H9 (cell line): Measurements from ENCODE around the gene OR13J1. TPM values are rescaled to one million over a fixed set of nuclear protein-coding genes. Genes with fewer than 3 reads are reported as not detected.

ENCODE experiments used
- DNase-seq: peaks from one replicate; pipeline ENCODE4 v3.0.0-alpha.2; 2017
- H2AFZ ChIP-seq: one replicate; pipeline ENCODE4 v1.6.1; 2013; ENCODE audit warnings: mild to moderate bottlenecking, low read length, control low read depth, moderate library complexity
- H2AK5ac ChIP-seq: 2 replicates; pipeline ENCODE4 v1.6.1; 2013; ENCODE audit warnings: low read length, control low read depth, mixed read lengths; ENCODE audit not compliant: insufficient read length
- H2BK120ac ChIP-seq: one replicate; pipeline ENCODE4 v1.6.1; 2013; ENCODE audit warnings: low read depth, mild to moderate bottlenecking, low read length, control low read depth, inconsistent platforms; ENCODE audit not compliant: poor library complexity, severe bottlenecking
- H2BK12ac ChIP-seq: 2 replicates; pipeline ENCODE4 v1.6.1; 2013; ENCODE audit warnings: low read length, control low read depth, mixed read lengths, low read depth; ENCODE audit not compliant: insufficient read length
- H2BK15ac ChIP-seq: 2 replicates; pipeline ENCODE4 v1.6.1; 2013; ENCODE audit warnings: low read depth, low read length, control low read depth
- H2BK20ac ChIP-seq: one replicate; pipeline ENCODE4 v1.6.1; 2013; ENCODE audit warnings: low read depth, mild to moderate bottlenecking, low read length, control low read depth, inconsistent platforms; ENCODE audit not compliant: poor library complexity, severe bottlenecking
- H2BK5ac ChIP-seq: 2 replicates; pipeline ENCODE4 v1.6.1; 2013; ENCODE audit warnings: low read length, control low read depth, mixed read lengths; ENCODE audit not compliant: insufficient read length
- H3K14ac ChIP-seq: 2 replicates; pipeline ENCODE4 v1.6.1; 2013; ENCODE audit warnings: low read length, control low read depth; ENCODE audit not compliant: insufficient read depth
- H3K18ac ChIP-seq: 2 replicates; pipeline ENCODE4 v1.6.1; 2013; ENCODE audit warnings: low read depth, mild to moderate bottlenecking, mixed read lengths, low read length, control low read depth; ENCODE audit not compliant: insufficient read length
- H3K23ac ChIP-seq: 2 replicates; pipeline ENCODE4 v1.6.1; 2013; ENCODE audit warnings: low read length, control low read depth, mixed read lengths, low read depth; ENCODE audit not compliant: insufficient read length
- H3K23me2 ChIP-seq: 2 replicates; pipeline ENCODE4 v1.6.1; 2013; ENCODE audit warnings: low read depth, mild to moderate bottlenecking, mixed read lengths, low read length, control low read depth; ENCODE audit not compliant: insufficient read length, poor library complexity, severe bottlenecking
- H3K27ac ChIP-seq: 2 replicates; pipeline ENCODE4 v1.5.1; 2013; ENCODE audit warnings: low read length, control low read depth, mixed read lengths, low read depth; ENCODE audit not compliant: insufficient read length
- H3K27me3 ChIP-seq: 2 replicates; pipeline ENCODE4 v1.6.1; 2013; ENCODE audit warnings: low read length, control low read depth, inconsistent platforms; ENCODE audit not compliant: insufficient read depth
- H3K4ac ChIP-seq: 2 replicates; pipeline ENCODE4 v1.6.1; 2013; ENCODE audit warnings: low read depth, mild to moderate bottlenecking, control low read depth, inconsistent platforms, low read length, moderate library complexity
- H3K4me1 ChIP-seq: 2 replicates; pipeline ENCODE4 v1.6.1; 2013; ENCODE audit warnings: low read length, control low read depth, inconsistent platforms; ENCODE audit not compliant: insufficient read depth
- H3K4me2 ChIP-seq: 2 replicates; pipeline ENCODE4 v1.6.1; 2013; ENCODE audit warnings: low read length, control low read depth, mixed read lengths; ENCODE audit not compliant: insufficient read length, insufficient read depth
- H3K56ac ChIP-seq: 2 replicates; pipeline ENCODE4 v1.6.1; 2013; ENCODE audit warnings: low read depth, mild to moderate bottlenecking, mixed read lengths, low read length, control low read depth; ENCODE audit not compliant: insufficient read length
- H3K79me1 ChIP-seq: 2 replicates; pipeline ENCODE4 v1.6.1; 2013; ENCODE audit warnings: low read depth, mild to moderate bottlenecking, moderate library complexity, low read length, control low read depth, inconsistent platforms; ENCODE audit not compliant: insufficient read depth, poor library complexity, severe bottlenecking
- H3K79me2 ChIP-seq: 2 replicates; pipeline ENCODE4 v1.6.1; 2013; ENCODE audit warnings: low read length, control low read depth, inconsistent platforms; ENCODE audit not compliant: insufficient read depth
- H3K9ac ChIP-seq: 2 replicates; pipeline ENCODE4 v1.6.1; 2013; ENCODE audit warnings: low read length, control low read depth, mixed read lengths; ENCODE audit not compliant: insufficient read length; ENCODE audit errors: extremely low read depth
- H3K9me3 ChIP-seq: one replicate; pipeline ENCODE4 v1.6.1; 2013; ENCODE audit warnings: low read depth, low read length, inconsistent platforms; ENCODE audit not compliant: control insufficient read depth
- H3T11ph ChIP-seq: one replicate; pipeline ENCODE4 v1.6.1; 2013; ENCODE audit warnings: mild to moderate bottlenecking, low read length, control low read depth, inconsistent platforms
- H4K20me1 ChIP-seq: one replicate; pipeline ENCODE4 v1.6.1; 2013; ENCODE audit not compliant: control insufficient read depth, insufficient read length, insufficient read depth
- H4K5ac ChIP-seq: 2 replicates; pipeline ENCODE4 v1.6.1; 2013; ENCODE audit warnings: low read depth, mild to moderate bottlenecking, mixed read lengths, low read length, control low read depth; ENCODE audit not compliant: insufficient read length
- H4K8ac ChIP-seq: replicated peaks from 2 replicates; pipeline ENCODE4 v1.6.1; 2013; ENCODE audit warnings: low read length, control low read depth, mixed read lengths, low read depth; ENCODE audit not compliant: insufficient read length
- H4K91ac ChIP-seq: 2 replicates; pipeline ENCODE4 v1.6.1; 2013; ENCODE audit warnings: low read depth, mild to moderate bottlenecking, moderate library complexity, mixed read lengths, low read length, control low read depth; ENCODE audit not compliant: insufficient read length
- H3K27ac Mint-ChIP-seq, 3 experiments: 2 replicates in 2 of 3; 3 replicates in 1 of 3; pipeline ENCODE4 v1.8.0; 2020 to 2021; ENCODE audit warnings: mixed read lengths in 3 of 3, mild to moderate bottlenecking in 1 of 3, moderate library complexity in 1 of 3
- H3K27me3 Mint-ChIP-seq: 2 replicates; pipeline ENCODE4 v1.8.0; 2021; ENCODE audit warnings: low read depth, mild to moderate bottlenecking, moderate library complexity, mixed read lengths
- H3K36me3 Mint-ChIP-seq, 3 experiments: 2 replicates in 2 of 3; 3 replicates in 1 of 3; pipeline ENCODE4 v1.8.0; 2020 to 2021; ENCODE audit warnings: low read depth in 3 of 3, mixed read lengths in 3 of 3; ENCODE audit not compliant: insufficient read depth in 1 of 3
- H3K4me1 Mint-ChIP-seq, 2 experiments: 2 replicates each; pipeline ENCODE4 v1.8.0; 2020; ENCODE audit warnings: mixed read lengths in 2 of 2
- H3K4me3 Mint-ChIP-seq, 2 experiments: 2 replicates in 1 of 2; 3 replicates in 1 of 2; pipeline ENCODE4 v1.8.0; 2020 to 2021; ENCODE audit warnings: mild to moderate bottlenecking in 2 of 2, mixed read lengths in 2 of 2, moderate library complexity in 1 of 2
- H3K9me3 Mint-ChIP-seq, 2 experiments: 2 replicates in 1 of 2; 3 replicates in 1 of 2; pipeline ENCODE4 v1.8.0; 2020; ENCODE audit warnings: mild to moderate bottlenecking in 2 of 2, mixed read lengths in 2 of 2, moderate library complexity in 1 of 2
- WGBS: extraction: QIAGEN DNeasy Blood & Tissue Kit; methylation state at CpG from one replicate; pipeline ENCODE4 v1.1.7; 2013; ENCODE audit warnings: missing lambda C conversion rate, low lambda C conversion rate, mixed read lengths; ENCODE audit not compliant: insufficient read length; ENCODE audit errors: extremely low coverage; 5-methylcytosine and 5-hydroxymethylcytosine counted together
- total RNA-seq: library from RNA; stranded (reverse); gene quantifications from 2 replicates; pipeline ENCODE4 v1.2.1, GENCODE V29; 2021
- TF ChIP-seq, protein P1 (sequence below): fragments of 200-600 bp; sonication (generic); conservative IDR thresholded peaks from 3 replicates; pipeline ENCODE4 v1.8.0; 2021; ENCODE audit warnings: antibody characterized with exemption, mild to moderate bottlenecking

Gene OR13J1
- total RNA-seq, 1 experiment from 2014 or later: not detected

DNA sequence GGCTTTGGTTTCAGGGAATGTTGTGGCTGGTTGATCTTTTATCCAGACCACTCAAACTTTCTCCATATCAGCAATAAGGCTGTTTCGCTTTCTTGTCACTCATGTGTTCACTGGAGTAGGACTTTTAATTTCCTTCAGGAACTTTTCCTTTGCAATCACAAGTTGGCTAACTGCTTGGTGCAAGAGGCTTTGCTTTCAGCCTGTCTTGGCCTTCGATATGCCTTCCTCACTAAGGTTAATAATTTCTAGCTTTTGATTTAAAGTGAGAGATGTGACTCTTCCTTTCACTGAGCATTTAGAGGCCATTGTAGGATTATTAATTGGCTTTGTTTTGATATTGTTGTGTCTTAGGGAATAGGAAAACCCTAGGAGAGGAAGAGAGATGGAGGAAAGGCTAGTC is 28.8 kb upstream of the OR13J1 start:
- no peak overlapping the region for H2BK20ac ChIP-seq
- H3K27me3 Mint-ChIP-seq: peaks cover 7% of the 10 kb centered on the region
- no peak overlapping the region for H3K18ac ChIP-seq
- H3K23me2 ChIP-seq: no peaks in the 10 kb centered on the region
- H3K27ac Mint-ChIP-seq: no peak overlapping the region
- TF ChIP-seq, protein P1, sequence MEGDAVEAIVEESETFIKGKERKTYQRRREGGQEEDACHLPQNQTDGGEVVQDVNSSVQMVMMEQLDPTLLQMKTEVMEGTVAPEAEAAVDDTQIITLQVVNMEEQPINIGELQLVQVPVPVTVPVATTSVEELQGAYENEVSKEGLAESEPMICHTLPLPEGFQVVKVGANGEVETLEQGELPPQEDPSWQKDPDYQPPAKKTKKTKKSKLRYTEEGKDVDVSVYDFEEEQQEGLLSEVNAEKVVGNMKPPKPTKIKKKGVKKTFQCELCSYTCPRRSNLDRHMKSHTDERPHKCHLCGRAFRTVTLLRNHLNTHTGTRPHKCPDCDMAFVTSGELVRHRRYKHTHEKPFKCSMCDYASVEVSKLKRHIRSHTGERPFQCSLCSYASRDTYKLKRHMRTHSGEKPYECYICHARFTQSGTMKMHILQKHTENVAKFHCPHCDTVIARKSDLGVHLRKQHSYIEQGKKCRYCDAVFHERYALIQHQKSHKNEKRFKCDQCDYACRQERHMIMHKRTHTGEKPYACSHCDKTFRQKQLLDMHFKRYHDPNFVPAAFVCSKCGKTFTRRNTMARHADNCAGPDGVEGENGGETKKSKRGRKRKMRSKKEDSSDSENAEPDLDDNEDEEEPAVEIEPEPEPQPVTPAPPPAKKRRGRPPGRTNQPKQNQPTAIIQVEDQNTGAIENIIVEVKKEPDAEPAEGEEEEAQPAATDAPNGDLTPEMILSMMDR: no peak
- H3K4me1 Mint-ChIP-seq: no peaks in the 10 kb centered on the region
- no peak overlapping the region for H2AFZ ChIP-seq
- H4K8ac ChIP-seq: no peak overlapping the region
- no peak overlapping the region for H2BK5ac ChIP-seq
- no peak overlapping the region for H3K27ac ChIP-seq
- no peak overlapping the region for H3K23ac ChIP-seq
- WGBS: no CpG with 5 or more reads among the region's 2 CpGs
- DNase-seq: no peak
- no peak overlapping the region for H2AK5ac ChIP-seq
- H2BK15ac ChIP-seq: no peak overlapping the region
- H3K79me1 ChIP-seq: no peaks in the 10 kb centered on the region
- H2BK120ac ChIP-seq: no peak overlapping the region
- H3K56ac ChIP-seq: no peak overlapping the region
- H4K91ac ChIP-seq: no peak overlapping the region
- H4K20me1 ChIP-seq: no peaks in the 10 kb centered on the region
- no peak overlapping the region for H4K5ac ChIP-seq
- no peaks in the 10 kb centered on the region for H3K9me3 Mint-ChIP-seq
- H3K27me3 ChIP-seq: no peaks in the 10 kb centered on the region
- no peaks in the 10 kb centered on the region for H3K9me3 ChIP-seq
- no peak overlapping the region for H3K14ac ChIP-seq
- H3K79me2 ChIP-seq: no peaks in the 10 kb centered on the region
- H3K9ac ChIP-seq: no peak overlapping the region
- no peaks in the 10 kb centered on the region for H3K36me3 Mint-ChIP-seq
- no peak overlapping the region for H3K4ac ChIP-seq
- H2BK12ac ChIP-seq: no peak overlapping the region
- H3K4me1 ChIP-seq: no peaks in the 10 kb centered on the region
- H3K4me3 Mint-ChIP-seq: no peak overlapping the region; a peak in 1 of 5 replicates
- no peak overlapping the region for H3T11ph ChIP-seq
- no peak overlapping the region for H3K4me2 ChIP-seq
